GF-D8 (cell line): ENCODE results near the gene BET1.

Source experiments
- DNase-seq: peaks from one replicate; lab custom pipeline; 2025; lab: John Stamatoyannopoulos, UW

BET1 gene

GRCh38 chr7:94011714-94012353, 7.7 kb upstream of the BET1 start:
- no peak for DNase-seq

GRCh38 chr7:94008537-94008936, 4.4 kb upstream of the BET1 start:
- no peak for DNase-seq

- DNase-seq: no peak
These were observed 1.6 kb upstream of the BET1 start for GRCh38 chr7:94005753-94006152.

DNA sequence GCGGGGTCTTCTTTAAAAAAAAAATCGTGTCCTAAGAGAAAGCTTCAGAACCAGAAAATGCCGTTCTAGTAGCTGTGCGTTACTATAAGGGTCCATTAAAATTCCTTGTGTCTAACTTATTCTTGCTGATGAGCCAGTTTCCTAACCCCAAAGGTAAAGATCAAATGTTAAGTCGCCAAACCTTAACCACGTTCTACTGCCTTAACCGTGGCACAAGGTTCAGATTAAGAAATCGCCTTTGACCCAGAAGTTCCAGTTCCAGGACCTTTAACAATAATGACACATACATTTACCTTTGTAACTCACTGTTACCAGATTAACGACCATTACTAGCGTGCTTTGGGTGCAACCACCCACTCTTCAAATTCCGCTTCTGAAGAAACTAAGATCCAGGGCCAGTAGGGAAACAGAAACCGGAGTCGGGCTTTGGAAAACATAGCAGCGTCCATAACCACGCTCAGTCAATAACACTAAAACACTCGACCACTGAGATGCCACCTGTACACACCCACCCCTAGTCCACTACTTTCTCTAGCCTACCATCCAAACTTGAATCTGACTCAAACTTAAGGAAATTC, 620 bp downstream of the BET1 start:
- DNase-seq: no peak

DNA sequence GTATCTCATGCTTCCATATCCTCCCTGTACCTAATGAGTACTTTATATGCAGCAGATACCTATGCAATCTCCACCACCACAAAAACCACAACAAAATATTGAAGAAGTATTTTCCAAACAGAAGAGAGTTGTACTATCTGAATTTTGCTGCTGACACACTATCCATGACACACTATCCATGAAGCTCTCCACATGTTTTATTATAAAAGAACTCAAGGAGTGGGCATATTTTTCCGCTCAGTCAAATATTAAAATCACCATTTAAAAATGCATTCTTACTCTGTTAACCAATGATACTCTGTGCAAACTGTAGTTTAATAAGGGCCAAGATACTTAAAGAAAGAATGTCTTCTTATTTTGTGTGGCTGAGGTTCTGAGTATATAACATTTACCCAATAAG, 2.8 kb downstream of the BET1 start:
- no peak for DNase-seq

- DNase-seq: no peak
These were observed 6.3 kb downstream of the BET1 start for GRCh38 chr7:93997868-93998267.

GRCh38 chr7:93992421-93993110, 11.6 kb downstream of the BET1 start:
- no peak for DNase-seq

GRCh38 chr7:93987297-93987696, 16.9 kb downstream of the BET1 start:
- DNase-seq: no peak

- no peak for DNase-seq
These were observed 19.1 kb downstream of the BET1 start for GRCh38 chr7:93985101-93985500.

GRCh38 chr7:93984024-93984423, 20.1 kb downstream of the BET1 start:
- DNase-seq: no peak

DNA sequence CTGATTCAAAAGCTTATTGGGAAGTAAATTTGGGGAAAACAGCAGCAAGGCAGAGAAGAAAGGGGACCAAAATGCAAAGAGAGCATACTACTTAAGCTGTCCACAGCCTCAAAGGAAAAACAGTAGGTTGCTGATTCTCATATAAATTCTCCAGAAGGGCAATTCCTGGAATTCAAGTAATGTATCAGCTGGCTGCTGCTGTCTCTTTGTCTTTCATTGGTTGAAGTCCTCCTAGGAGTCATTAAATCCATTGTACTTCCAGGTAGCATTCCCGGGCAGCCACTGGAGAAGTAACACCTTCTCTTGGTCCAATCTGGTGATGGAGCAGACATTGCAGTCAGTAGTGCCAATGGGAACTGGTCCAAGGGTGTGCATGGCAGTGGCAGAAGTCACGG, 22.7 kb downstream of the BET1 start:
- no peak for DNase-seq

DNA sequence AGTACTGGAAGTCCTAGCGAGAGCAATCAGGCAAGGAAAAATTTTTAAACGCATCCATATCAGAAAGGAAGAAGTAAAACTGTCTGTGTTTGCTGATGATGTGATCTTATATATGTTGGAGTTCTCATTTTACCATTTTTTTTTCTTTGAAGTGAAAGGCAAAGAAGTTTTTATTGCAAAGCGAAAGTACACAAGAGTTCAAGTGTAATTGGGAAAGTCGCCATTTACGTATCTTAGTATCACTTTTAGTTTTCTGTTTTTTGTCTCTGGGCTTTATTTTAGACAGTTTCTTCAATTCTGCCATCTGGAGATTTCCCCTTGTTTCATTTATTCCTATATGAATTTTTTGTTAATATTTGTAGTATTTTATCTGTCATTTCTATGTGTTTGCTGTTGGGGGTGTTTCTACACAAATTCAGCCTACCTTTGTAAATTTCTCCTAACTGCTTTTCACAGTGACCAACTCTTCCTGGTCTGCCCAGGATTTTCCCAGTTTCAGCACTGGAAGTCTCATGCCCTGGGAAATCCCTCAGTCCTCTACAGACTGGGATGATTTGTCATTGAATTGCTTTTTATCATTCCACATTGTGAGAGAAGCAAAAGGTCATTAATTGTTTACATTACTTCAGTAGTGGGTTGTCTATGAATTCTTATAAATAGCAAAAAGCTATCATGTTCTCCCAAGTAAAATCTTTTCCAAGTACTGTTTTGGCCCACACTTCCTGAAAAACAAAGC, 23.2 kb downstream of the BET1 start:
- DNase-seq: no peak

GRCh38 chr7:93977211-93977950, 26.8 kb downstream of the BET1 start:
- DNase-seq: no peak

- DNase-seq: no peak
These were observed 31.0 kb downstream of the BET1 start for GRCh38 chr7:93973134-93973533.

GRCh38 chr7:93972029-93972725, 32.0 kb downstream of the BET1 start:
- no peak for DNase-seq

DNA sequence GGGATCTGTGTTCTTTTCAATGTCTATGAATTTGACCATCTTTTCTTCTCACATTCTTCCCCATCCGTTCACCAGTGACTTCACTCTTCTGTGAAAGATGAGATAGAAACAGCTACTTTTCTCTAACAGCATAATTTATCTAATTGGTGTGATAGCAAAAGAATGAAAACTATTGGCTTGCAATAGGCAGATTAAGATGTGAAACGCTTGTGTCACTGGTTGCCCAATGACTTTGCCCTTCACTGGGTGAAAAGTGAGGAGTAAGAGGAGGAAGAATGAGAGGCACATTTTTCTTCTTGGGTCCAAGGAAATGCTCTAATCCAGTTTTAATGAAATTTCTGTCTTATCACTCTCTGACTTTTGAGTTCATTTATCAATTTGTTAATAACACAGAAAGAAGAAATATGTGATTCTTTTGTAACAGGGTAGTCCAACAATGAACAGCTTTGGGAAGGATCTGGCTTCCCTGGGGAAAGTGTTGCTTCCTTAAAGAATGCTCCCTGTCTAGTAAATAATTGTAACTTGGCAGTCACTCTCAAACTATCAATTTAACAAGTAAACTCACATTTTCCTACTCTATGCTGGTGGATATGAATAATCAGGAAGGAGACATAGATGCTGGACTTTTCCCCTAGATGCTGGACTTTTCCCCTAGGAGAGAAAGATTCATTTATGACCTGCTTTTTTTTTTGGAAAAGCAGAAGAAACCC, 35.1 kb downstream of the BET1 start:
- no peak for DNase-seq

DNA sequence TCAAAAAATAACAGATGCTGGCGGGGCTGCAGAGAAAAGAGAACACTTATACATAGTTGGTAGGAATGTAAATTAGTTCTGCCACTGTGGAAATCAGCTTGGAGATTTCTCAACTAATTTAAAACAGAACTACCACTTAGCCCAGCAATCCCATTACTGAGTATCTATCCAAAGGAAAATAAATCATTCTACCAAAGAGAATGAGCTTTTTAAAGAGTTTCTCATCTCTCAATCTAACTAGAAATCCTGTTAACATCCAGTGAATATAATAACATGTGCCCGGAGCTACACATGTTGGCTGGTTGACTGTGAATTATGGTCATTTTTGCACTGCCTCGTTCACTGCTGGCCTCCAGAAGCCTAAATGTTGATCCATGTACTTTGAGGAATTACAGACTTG, 39.3 kb downstream of the BET1 start:
- DNase-seq: no peak

DNA sequence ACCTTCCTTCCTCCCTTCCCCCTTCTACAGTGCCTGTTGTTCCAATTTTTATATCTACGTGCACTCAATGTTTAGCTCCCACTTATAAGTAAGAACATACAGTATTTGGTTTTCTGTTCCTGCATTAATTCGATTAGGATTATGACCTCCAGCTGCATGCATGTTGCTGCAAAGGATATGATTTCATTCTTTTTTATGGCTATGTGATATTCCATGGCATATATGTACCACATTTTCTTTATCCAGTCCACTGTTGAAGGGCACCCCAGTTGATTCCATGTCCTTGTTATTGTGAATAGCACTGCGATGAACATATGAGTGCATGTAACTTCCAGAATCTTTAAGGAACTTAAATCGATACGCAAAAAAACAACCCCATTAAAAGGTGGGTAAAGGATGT, 39.9 kb downstream of the BET1 start:
- DNase-seq: no peak

DNA sequence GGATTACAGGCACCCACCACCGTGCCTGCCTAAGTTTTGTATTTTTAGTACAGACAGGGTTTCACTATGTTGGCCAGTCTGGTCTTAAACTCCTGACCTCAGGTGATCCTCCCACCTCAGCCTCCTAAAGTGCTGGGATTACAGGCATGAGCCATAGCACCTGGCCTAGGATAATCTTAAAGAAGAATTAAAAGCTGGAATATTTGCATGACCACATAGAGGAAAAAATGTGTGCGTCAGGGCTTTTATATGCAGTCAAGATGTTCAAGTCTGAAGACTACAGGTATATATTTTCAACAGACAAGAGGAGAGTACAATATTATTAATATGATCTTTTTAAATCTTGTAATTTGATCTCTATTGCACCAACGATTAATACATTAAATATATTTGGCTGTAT, 43.2 kb downstream of the BET1 start:
- no peak for DNase-seq

DNA sequence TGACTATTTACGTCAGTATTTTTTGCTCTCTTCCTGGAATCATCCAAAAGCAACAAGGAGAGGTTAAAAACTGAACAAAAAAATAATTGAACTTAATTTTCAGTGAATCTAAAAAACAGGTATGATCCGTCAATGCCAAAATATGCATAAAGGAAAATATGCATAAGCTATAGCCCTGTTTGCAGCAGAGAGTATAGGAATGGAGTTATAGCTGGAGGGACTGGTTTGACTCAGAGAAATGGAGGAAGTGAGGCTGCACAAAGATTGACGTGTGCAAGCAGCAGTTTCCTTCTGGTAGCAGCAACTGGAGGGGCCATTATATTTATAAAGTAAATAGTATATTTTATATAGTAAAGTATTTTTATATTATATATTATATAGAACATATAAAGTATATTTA, 45.5 kb downstream of the BET1 start:
- no peak for DNase-seq

- no peak for DNase-seq
These were observed 45.9 kb downstream of the BET1 start for GRCh38 chr7:93958216-93958615.
